GM12872 (cell line): ENCODE data around the gene COA3.

Source experiments
- TF ChIP-seq, protein P1 (sequence below): IDR thresholded peaks from 3 replicates; pipeline ENCODE4 v1.5.1; 2011; ENCODE audit warnings: low read depth, mild to moderate bottlenecking, low read length, moderate library complexity; ENCODE audit not compliant: insufficient read depth

The COA3 gene

DNA sequence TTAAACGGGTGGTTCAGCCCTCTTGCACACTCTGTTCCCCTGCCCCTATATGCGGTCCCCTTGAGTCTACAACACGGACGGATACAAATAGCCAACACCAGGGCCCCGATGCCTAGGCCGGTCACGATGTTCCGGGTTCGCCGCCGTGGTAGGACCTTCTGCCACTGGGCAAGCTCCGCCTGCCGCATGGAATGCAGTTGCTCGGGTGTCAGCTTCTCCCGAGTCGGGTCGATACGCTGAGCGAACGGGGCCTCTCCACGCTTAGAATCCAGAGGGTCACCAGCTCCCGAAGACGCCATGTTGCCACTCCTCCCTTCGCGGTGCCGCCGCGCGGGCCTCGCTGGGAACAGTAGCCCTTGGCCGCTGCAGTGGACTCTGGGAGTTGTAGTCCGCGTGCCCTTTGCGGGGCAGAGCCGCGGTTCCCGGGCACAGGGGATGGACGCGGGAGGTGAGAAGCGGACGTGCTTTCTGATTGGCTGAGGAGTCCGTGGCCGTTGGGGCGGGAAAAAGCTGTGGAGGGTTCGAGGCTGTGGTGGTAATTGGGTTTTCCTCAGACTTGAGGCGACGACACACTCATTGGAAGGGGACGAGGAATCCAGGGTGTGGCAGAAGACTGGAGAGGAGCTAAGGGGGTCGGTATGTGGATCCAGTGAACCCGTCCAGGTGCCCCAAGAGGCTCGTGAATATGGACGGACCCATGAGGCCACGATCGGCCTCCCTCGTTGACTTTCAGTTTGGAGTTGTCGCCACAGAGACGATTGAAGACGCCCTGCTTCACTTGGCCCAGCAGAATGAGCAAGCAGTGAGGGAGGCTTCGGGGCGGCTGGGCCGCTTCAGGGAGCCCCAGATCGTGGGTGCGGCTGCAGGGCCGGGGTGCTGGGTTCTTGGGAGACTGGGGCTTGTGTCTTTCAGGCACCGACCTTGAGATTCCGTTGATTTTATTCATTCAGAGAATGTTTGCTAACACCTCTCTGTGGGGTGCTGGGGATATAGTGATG is at the start of gene COA3, which contains the start of gene CNTD1:
Gene COA3 (minus strand): TSS at position 322 of the 998 bp plus-strand sequence. CDS start 23 bp downstream, at position 299.
Gene CNTD1 (plus strand): TSS at position 479 of the 998 bp plus-strand sequence. CDS start 207 bp downstream, at position 686.
- TF ChIP-seq, protein P1, sequence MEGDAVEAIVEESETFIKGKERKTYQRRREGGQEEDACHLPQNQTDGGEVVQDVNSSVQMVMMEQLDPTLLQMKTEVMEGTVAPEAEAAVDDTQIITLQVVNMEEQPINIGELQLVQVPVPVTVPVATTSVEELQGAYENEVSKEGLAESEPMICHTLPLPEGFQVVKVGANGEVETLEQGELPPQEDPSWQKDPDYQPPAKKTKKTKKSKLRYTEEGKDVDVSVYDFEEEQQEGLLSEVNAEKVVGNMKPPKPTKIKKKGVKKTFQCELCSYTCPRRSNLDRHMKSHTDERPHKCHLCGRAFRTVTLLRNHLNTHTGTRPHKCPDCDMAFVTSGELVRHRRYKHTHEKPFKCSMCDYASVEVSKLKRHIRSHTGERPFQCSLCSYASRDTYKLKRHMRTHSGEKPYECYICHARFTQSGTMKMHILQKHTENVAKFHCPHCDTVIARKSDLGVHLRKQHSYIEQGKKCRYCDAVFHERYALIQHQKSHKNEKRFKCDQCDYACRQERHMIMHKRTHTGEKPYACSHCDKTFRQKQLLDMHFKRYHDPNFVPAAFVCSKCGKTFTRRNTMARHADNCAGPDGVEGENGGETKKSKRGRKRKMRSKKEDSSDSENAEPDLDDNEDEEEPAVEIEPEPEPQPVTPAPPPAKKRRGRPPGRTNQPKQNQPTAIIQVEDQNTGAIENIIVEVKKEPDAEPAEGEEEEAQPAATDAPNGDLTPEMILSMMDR = no peak

DNA sequence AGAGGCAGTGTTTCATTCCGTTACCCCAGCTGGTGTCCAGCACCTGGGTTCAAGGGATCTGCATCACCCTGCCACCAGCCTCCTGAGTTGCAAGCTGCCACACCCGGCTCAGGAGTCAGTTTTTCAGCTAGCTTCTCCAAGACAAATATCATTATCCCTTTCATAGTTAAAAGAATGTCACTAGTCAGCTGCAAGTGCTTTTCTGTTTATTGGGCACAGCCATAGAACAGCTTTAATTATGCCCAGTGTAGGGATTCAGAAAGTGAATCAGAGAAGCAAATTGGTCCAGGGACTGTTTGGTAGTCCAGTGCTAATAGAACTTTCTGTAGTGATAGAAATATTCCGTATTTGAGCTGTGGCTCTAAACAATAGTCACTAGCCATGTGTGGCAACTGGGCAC is 49.6 kb upstream of the COA3 start:
- TF ChIP-seq, protein P1 = no peak

GRCh38 chr17:42846594-42847280 is 48.2 kb upstream of the COA3 start:
- TF ChIP-seq, protein P1 = no peak

DNA sequence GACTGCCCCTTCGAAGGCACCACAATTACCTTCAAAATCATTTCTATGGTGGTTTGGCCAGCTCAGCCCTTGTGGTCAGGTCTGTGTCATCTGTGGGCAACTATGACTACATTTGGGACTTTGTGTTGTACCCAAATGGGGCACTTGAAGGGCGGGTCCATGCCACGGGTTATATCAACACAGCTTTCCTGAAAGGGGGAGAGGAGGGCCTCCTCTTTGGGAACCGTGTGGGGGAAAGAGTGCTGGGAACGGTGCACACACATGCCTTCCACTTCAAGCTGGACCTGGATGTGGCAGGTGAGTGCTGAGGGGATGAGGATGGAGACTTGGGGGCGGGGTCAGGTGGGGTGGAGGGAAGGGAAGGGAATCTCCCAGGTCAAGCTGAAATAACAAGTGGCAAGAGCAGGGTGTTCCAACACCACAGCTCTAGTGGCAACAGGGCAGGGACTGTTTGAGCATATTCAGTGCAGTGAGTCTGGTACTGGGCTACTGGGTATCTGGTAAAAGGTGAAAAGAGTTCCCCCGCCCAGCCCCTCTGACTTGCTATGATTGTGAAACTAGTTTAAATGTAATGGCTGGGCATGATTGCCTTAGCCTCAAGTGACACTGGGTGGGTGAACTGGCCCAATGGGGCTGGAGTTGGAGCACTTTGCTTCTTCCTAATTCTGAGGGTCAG is 47.6 kb upstream of the COA3 start:
- TF ChIP-seq, protein P1 = no peak

DNA sequence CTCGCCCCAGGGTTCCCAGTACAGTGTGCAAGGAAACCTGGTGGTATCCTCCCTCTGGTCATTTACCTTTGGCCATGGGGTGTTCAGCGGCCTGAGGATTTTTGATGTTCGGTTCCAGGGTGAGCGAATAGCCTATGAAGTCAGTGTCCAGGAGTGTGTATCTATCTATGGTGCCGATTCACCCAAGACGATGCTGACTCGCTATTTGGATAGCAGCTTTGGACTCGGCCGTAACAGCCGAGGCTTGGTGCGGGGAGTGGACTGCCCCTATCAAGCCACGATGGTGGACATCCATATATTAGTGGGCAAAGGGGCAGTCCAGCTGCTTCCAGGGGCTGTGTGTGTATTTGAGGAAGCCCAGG is 47.0 kb upstream of the COA3 start:
- TF ChIP-seq, protein P1 = no peak

DNA sequence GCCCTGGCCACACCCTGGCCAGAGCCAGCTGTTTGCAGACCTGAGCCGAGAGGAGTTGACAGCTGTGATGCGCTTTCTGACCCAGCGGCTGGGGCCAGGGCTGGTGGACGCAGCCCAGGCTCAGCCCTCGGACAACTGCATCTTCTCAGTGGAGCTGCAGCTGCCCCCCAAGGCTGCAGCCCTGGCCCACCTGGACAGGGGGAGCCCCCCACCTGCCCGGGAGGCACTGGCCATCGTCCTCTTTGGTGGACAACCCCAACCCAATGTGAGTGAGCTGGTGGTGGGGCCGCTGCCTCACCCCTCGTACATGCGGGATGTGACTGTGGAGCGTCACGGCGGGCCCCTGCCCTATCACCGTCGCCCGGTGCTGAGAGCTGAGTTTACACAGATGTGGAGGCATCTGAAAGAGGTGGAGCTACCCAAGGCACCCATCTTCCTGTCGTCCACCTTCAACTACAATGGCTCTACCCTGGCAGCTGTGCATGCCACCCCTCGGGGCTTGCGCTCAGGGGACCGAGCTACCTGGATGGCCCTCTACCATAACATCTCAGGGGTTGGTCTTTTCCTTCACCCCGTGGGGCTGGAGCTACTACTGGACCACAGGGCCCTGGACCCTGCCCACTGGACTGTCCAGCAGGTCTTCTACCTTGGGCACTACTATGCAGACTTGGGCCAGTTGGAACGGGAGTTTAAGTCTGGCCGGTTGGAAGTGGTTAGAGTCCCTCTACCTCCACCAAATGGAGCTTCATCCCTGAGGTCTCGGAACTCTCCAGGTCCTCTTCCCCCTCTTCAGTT is 46.5 kb upstream of the COA3 start:
- TF ChIP-seq, protein P1 = no peak

GRCh38 chr17:42844271-42844670 is 45.8 kb upstream of the COA3 start, which contains the start of gene AOC2:
TSS of gene AOC2 (plus strand) at chr17:42844580. CDS start at chr17:42844627, 47 bp downstream.
- TF ChIP-seq, protein P1 = no peak
